ENCODE data around the gene CD6.
A peak's percentile ranks its signal among the peaks of the same experiment; 100 is the strongest.
"Not testable (repeated sequence)": the region's sequence is repeated elsewhere in the genome, so short reads cannot be mapped to it uniquely, and the experiment has no call there.

CD6 gene

GRCh38 chr11:60974316-60974715 is 2.8 kb downstream of the CD6 start:
- intact Hi-C loops (cut with micrococcal nuclease); H3K36me3 Mint-ChIP-seq (ENCODE audit: low read depth); H3K9me3 Mint-ChIP-seq; H3K4me3 Mint-ChIP-seq; H3K27ac Mint-ChIP-seq: not testable (repeated sequence)
- H3K4me1 Mint-ChIP-seq (ENCODE audit: low read depth) = peaks cover 45% of the 10 kb centered on the region
- H3K27me3 Mint-ChIP-seq = peaks cover 32% of the 10 kb centered on the region

- no peak overlapping the region for H3K4me3 Mint-ChIP-seq
- H3K36me3 Mint-ChIP-seq (ENCODE audit: low read depth) = no peaks in the 10 kb centered on the region
- H3K4me1 Mint-ChIP-seq (ENCODE audit: low read depth) = peaks cover 46% of the 10 kb centered on the region
- H3K27ac Mint-ChIP-seq = no peak overlapping the region
- intact Hi-C loops (cut with micrococcal nuclease) = no loop called here
- H3K9me3 Mint-ChIP-seq = peaks cover under 1% of the 10 kb centered on the region
- H3K27me3 Mint-ChIP-seq = peaks cover 32% of the 10 kb centered on the region
Measured at GRCh38 chr11:60974726-60975125, 3.2 kb downstream of the CD6 start.

DNA sequence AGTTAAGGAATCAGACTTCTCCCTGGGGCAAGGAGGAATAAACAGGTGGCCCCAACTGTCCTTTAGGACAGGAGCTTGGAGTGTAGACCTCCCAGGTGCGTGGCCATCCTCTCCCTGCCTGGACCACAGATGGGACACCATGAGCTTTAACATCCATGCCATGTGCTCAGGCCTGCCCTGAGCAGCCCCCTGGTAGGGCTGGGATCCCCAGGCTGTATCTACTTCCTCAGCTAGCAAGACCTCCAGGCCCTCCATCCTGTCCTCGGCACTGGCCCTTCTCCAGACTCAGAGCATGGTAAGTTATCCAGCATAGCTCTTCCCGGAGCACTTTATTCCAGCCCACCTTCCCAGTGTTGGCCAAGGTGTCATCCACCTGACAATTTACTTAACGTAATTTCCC is 5.7 kb downstream of the CD6 start:
- intact Hi-C loops (cut with micrococcal nuclease) = no loop called here
- H3K36me3 Mint-ChIP-seq (ENCODE audit: low read depth) = no peaks in the 10 kb centered on the region
- peaks cover 28% of the 10 kb centered on the region for H3K27me3 Mint-ChIP-seq
- H3K27ac Mint-ChIP-seq = no peak overlapping the region
- H3K4me3 Mint-ChIP-seq = no peak overlapping the region
- no peaks in the 10 kb centered on the region for H3K9me3 Mint-ChIP-seq
- peaks cover 27% of the 10 kb centered on the region for H3K4me1 Mint-ChIP-seq (ENCODE audit: low read depth)

DNA sequence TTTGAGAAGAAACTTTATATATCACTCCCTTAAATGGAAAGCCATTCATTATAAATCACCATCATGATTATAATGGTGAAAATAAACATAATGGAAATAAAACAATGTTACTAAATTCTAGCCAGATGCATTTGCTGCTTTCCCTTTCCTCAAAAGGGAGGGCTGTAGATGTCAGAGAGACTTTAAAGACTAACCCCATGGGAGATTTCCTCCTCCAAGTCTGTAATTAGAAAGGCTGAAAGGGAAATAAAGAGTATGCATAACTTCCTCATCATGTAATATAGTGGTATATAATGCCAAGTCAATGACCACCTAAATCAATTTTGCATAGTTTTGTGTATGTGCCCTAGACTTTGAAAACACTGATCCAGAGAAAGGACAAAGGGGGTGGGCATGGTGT is 6.4 kb downstream of the CD6 start:
- no peaks in the 10 kb centered on the region for H3K36me3 Mint-ChIP-seq (ENCODE audit: low read depth)
- H3K27ac Mint-ChIP-seq = no peak overlapping the region
- H3K4me3 Mint-ChIP-seq = no peak overlapping the region
- H3K4me1 Mint-ChIP-seq (ENCODE audit: low read depth) = peaks cover 27% of the 10 kb centered on the region
- no peaks in the 10 kb centered on the region for H3K9me3 Mint-ChIP-seq
- H3K27me3 Mint-ChIP-seq = peaks cover 26% of the 10 kb centered on the region
- intact Hi-C loops (cut with micrococcal nuclease) = no loop called here

- intact Hi-C loops (cut with micrococcal nuclease) = no loop called here
- Mint-ChIP-seq H3K4me3 (no peak overlapping the region), H3K36me3 (ENCODE audit: low read depth) (no peaks in the 10 kb centered on the region)
Measured at GRCh38 chr11:60978546-60979380, 7.3 kb downstream of the CD6 start.

GRCh38 chr11:60981515-60981914 is 10.0 kb downstream of the CD6 start:
- Mint-ChIP-seq H3K9me3 (no peaks in the 10 kb centered on the region), H3K4me3 (no peak overlapping the region), H3K36me3 (ENCODE audit: low read depth) (no peaks in the 10 kb centered on the region), H3K27me3 (peaks cover 34% of the 10 kb centered on the region), H3K4me1 (ENCODE audit: low read depth) (peaks cover 39% of the 10 kb centered on the region), H3K27ac (no peak overlapping the region)
- intact Hi-C loops (cut with micrococcal nuclease) = no loop called here

More at GRCh38 chr11:60978546-60979380, 7.3 kb downstream of the CD6 start:
- Mint-ChIP-seq H3K4me1 (ENCODE audit: low read depth) (peaks cover 25% of the 10 kb centered on the region), H3K9me3 (no peaks in the 10 kb centered on the region), H3K27me3 (peaks cover 29% of the 10 kb centered on the region), H3K27ac (no peak overlapping the region)

DNA sequence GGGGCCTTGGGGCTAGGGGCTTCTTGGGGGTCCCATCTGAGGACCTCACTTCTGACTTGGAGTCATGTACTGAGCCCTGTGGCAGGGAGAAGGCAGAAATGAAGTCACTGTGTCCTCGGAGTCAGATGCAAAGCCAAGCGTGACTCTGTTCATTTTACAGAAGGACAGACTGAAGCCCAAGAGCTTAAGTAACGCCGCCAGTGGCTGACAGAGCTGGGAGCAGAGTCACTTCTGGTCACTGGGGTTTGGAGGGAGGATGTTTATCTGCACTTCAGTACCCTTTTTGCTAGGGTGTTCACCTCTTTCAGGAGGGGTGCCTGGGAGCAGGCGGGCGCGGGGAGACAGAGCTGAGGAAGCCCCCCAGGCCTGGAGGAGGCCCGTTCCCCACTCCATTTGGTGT is 10.7 kb downstream of the CD6 start:
- Mint-ChIP-seq H3K36me3 (ENCODE audit: low read depth) (no peaks in the 10 kb centered on the region), H3K4me3 (no peak overlapping the region), H3K4me1 (ENCODE audit: low read depth) (peaks cover 44% of the 10 kb centered on the region), H3K27me3 (peaks cover 36% of the 10 kb centered on the region), H3K9me3 (no peaks in the 10 kb centered on the region), H3K27ac (no peak overlapping the region)
- intact Hi-C loops (cut with micrococcal nuclease) = no loop called here

GRCh38 chr11:60984149-60984548 is 12.7 kb downstream of the CD6 start:
- Mint-ChIP-seq H3K9me3 (no peaks in the 10 kb centered on the region), H3K27me3 (peaks cover 46% of the 10 kb centered on the region), H3K4me3 (no peak overlapping the region), H3K27ac (no peak overlapping the region), H3K4me1 (ENCODE audit: low read depth) (peaks cover 32% of the 10 kb centered on the region), H3K36me3 (ENCODE audit: low read depth) (no peaks in the 10 kb centered on the region)
- intact Hi-C loops (cut with micrococcal nuclease) = no loop called here

DNA sequence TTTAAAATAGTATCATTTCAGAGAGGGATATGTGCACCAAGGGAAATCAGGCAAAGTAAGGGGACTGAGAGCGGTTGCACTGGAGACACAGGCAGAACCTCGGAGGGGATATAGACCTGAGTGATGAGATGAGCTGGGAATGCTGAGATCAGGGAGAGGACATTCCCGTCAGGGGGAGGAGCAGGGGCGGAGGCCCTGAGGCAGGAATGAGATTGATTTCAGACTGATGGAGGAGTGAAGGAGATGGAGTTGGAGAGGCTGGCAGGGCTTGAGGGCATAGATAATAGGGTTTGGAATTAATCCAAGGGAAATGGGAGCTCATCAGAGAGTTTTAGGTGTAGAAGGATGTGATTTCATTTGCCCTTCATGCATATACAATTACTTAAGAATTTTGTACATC is 13.2 kb downstream of the CD6 start:
- peaks cover 33% of the 10 kb centered on the region for H3K4me1 Mint-ChIP-seq (ENCODE audit: low read depth)
- H3K4me3 Mint-ChIP-seq = no peak overlapping the region
- H3K27me3 Mint-ChIP-seq = peaks cover 47% of the 10 kb centered on the region
- no peaks in the 10 kb centered on the region for H3K9me3 Mint-ChIP-seq
- H3K27ac Mint-ChIP-seq = no peak overlapping the region
- no peaks in the 10 kb centered on the region for H3K36me3 Mint-ChIP-seq (ENCODE audit: low read depth)
- intact Hi-C loops (cut with micrococcal nuclease) = no loop called here

DNA sequence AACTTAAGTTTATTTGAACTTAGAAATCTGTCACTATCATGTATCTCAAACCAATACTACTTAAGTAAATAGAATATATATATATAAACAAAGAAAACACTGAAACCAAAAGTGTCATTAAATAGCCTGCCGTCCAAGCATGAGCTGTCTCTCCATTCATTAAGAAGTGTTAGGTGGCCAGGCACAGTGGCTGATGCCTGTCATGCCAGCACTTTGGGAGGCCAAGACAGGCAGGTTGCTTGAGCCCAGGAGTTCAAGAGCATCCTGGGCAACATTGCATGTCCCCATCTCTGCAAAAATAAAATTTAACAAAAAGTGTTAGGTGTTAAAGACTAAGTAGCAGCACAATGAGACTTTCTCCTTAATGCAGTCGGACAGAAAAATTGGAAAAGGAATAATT is 14.0 kb downstream of the CD6 start:
- Mint-ChIP-seq H3K4me3 (no peak overlapping the region), H3K27me3 (peaks cover 42% of the 10 kb centered on the region), H3K27ac (no peak overlapping the region), H3K36me3 (ENCODE audit: low read depth) (no peaks in the 10 kb centered on the region), H3K4me1 (ENCODE audit: low read depth) (peaks cover 33% of the 10 kb centered on the region), H3K9me3 (no peaks in the 10 kb centered on the region)
- intact Hi-C loops (cut with micrococcal nuclease) = no loop called here

GRCh38 chr11:60985991-60986915 is 14.8 kb downstream of the CD6 start:
- Mint-ChIP-seq H3K4me1 (ENCODE audit: low read depth) (peaks cover 33% of the 10 kb centered on the region), H3K4me3 (no peak overlapping the region), H3K27ac (no peak overlapping the region), H3K36me3 (ENCODE audit: low read depth) (no peaks in the 10 kb centered on the region), H3K9me3 (no peaks in the 10 kb centered on the region), H3K27me3 (peaks cover 40% of the 10 kb centered on the region)
- intact Hi-C loops (cut with micrococcal nuclease) = no loop called here

DNA sequence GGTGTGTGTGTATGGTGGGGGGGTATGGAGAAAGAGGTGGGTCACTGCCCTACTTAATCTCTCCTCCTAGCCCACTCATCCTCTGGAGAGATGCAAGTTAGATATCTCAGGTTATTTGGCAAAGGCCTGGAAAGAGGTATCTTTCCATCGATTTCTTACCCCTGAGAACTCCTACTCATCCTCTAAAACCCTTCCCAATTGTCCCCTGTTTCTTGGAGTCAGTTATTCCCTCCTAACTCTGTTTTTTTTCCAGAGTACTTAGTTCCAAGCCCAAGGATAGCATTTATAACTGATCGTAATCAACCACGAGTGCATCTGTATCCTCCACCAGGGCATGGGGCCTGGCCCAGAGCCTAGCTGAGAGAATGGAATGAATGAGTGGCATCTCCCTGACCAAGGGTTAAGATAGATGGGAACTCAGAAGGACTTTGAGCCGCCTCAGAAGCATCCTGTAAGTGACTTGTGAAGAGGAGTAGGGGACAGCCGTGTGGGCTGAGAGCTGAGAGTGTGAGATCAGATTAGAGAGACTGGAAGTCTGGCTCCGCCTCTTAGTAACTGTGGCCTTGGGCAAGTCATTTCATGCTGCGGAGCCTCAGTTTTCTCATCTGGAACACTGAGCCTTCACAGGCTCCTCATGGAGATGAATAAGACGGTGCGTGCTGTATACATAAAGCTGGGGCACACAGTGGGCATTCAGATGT is 16.2 kb downstream of the CD6 start:
- no peaks in the 10 kb centered on the region for H3K36me3 Mint-ChIP-seq (ENCODE audit: low read depth)

GRCh38 chr11:60988658-60989057 is 17.2 kb downstream of the CD6 start:
- Mint-ChIP-seq H3K36me3 (ENCODE audit: low read depth) (no peaks in the 10 kb centered on the region), H3K27me3 (peaks cover 30% of the 10 kb centered on the region), H3K27ac (peak overlapping the region; percentile 40), H3K4me3 (no peak overlapping the region), H3K9me3 (no peaks in the 10 kb centered on the region), H3K4me1 (ENCODE audit: low read depth) (peaks cover 39% of the 10 kb centered on the region)
- intact Hi-C loops (cut with micrococcal nuclease) = no loop called here

More for the DNA sequence above, 16.2 kb downstream of the CD6 start:
- intact Hi-C loops (cut with micrococcal nuclease) = no loop called here
- H3K9me3 Mint-ChIP-seq = no peaks in the 10 kb centered on the region
- no peak overlapping the region for H3K27ac Mint-ChIP-seq
- peaks cover 33% of the 10 kb centered on the region for H3K4me1 Mint-ChIP-seq (ENCODE audit: low read depth)
- H3K27me3 Mint-ChIP-seq = peaks cover 30% of the 10 kb centered on the region
- H3K4me3 Mint-ChIP-seq = no peak overlapping the region

Measured in dendritic cell treated with granulocyte-macrophage colony-stimulating factor and Interleukin-4, amounts not matched to agents 40 ng/mL and 50 ng/mL, for 4 days (primary cell).